ENCODE results near the gene ZNF428.

The ZNF428 gene

DNA sequence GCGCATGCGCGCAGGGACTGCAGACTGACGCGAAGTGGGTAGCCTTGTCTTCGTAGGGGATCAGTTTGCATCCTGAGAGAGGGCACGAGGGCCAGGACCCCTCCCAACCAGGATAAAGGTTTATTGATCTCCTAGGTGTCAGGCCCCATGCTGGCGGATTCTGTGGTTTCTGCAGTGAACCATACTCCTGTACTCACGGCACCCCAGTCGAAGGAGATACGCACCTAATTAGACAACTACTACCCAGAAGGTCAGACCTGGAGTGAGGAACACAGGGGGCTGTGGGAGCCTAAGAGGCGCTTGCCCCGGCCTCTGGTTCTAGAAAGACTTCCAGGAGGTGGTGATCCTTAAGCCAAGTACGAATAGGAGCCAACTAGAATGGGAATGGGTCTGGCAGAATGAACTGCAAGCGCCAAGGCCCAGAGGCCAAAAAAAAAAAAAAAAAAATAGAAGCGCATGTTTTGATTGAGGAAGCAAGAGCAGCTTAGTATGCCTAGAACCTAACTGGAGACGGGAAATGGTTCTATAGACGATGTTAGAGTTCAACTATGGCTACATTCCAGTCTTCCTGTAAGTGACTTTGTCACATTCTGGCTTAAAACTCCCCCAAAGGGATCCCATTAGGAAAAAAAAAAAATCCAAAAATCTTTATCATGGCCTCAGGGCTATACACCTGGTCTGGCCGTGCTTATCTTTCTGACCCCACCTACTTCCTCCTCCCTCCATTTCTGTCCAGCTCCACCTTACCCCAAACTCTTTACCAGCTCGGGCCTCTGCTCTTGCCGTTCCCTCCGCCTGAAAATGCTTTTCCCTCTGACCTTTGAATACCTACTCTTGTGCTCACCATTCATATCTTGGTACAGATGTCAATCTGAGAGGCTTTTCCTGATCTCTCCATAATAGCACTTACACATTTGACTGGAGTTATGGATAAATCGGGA lies 902 bp upstream of the ZNF428 start:
- TF ChIP-seq, protein P1, sequence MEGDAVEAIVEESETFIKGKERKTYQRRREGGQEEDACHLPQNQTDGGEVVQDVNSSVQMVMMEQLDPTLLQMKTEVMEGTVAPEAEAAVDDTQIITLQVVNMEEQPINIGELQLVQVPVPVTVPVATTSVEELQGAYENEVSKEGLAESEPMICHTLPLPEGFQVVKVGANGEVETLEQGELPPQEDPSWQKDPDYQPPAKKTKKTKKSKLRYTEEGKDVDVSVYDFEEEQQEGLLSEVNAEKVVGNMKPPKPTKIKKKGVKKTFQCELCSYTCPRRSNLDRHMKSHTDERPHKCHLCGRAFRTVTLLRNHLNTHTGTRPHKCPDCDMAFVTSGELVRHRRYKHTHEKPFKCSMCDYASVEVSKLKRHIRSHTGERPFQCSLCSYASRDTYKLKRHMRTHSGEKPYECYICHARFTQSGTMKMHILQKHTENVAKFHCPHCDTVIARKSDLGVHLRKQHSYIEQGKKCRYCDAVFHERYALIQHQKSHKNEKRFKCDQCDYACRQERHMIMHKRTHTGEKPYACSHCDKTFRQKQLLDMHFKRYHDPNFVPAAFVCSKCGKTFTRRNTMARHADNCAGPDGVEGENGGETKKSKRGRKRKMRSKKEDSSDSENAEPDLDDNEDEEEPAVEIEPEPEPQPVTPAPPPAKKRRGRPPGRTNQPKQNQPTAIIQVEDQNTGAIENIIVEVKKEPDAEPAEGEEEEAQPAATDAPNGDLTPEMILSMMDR (IDR thresholded peaks at IDR 0.05; ENCODE audit: low read depth, low read length): no peak
- no peak for DNase-seq (ENCODE audit: low read depth in 2 of 2)
- peak overlapping the region; percentile 83 to 85 for H3K4me3 ChIP-seq (replicated peaks in 1 of 2; ENCODE audit: low read depth in 2 of 2, low read length in 2 of 2)

DNA sequence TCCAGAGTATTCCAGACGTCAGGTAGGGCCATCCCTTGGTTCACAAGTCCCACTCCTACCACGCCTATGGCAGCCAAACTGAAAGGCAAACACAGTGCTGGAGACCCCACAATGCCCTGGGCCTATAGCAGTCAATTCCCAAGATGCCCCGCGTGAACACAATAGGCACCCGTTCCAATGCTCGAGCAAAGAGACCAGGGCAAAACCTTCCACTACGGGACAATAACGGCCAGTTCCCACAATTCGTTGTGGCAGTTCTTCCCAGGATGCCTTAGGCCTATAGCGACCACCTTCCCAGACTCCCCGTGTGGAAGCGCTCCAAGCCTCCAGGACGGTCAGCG lies 538 bp downstream of the ZNF428 start:
- H3K4me3 ChIP-seq (replicated peaks in 1 of 2; ENCODE audit: low read depth in 2 of 2, low read length in 2 of 2): peak overlapping the region; percentile 83 to 85
- no peak for DNase-seq (ENCODE audit: low read depth in 2 of 2)
- TF ChIP-seq, protein P1 (IDR thresholded peaks at IDR 0.05; ENCODE audit: low read depth, low read length): no peak

DNA sequence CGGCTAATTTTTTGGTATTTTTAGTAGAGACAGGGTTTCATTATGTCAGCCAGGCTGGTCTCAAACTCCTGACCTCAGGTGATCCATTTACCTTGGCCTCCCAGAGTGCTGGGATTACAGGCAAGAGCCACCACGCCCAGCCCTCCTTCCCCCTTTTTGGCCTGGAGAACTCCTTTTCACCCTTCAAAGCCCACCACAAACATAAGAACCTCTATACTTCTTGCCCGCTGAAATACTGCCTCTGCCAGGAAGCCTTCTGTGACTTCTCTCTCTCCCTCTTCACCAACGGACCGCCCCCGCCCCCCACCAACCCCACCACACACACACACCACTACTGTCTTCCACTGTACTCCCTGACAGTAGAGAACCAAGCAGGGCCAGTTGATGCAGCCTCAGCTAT lies 2.5 kb downstream of the ZNF428 start:
- TF ChIP-seq, protein P1 (IDR thresholded peaks at IDR 0.05; ENCODE audit: low read depth, low read length): no peak
- DNase-seq (ENCODE audit: low read depth in 2 of 2): no peak
- H3K4me3 ChIP-seq (replicated peaks in 1 of 2; ENCODE audit: low read depth in 2 of 2, low read length in 2 of 2): no peak overlapping the region

DNA sequence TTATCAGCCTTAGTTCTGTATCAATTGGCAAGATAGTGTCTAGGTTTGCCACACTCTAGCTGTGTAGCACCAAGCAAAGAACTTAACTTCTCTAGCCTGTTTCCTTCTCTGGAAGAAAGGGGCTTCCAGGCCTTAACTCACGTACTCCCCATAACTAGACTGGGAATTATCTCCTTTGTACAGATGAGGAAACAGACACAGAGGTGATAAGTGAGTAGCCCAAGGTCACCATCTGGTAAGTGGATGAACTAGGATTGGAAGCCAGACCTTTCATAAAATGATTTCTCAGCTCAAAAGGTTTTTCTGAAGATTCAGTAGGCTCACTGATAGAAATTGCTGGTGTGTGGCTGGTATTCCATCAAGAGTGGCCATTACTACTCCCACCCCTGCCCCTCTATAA lies 3.1 kb downstream of the ZNF428 start:
- DNase-seq (ENCODE audit: low read depth in 2 of 2): no peak
- H3K4me3 ChIP-seq (replicated peaks in 1 of 2; ENCODE audit: low read depth in 2 of 2, low read length in 2 of 2): no peak overlapping the region
- TF ChIP-seq, protein P1 (IDR thresholded peaks at IDR 0.05; ENCODE audit: low read depth, low read length): no peak

DNA sequence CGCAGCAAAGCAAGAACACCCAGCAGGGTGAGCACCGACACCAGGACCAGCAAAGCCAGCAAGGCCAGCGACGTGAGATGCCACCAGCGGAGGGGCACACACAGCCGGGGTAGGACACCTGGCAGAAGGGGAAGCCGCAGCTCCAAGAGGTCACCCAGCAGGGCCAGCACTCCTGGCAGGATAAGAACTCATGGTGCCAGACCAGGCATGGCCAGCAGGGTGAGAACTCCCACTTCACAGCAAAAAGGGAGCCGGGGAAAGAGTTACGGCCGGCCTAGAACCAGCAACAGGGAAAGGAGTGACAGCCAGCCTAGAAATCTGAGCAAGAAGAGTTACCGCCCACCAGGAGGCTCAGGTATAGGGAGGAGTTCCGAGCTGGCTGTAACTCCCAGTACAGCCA lies 7.1 kb downstream of the ZNF428 start:
- no peak for DNase-seq (ENCODE audit: low read depth in 2 of 2)
- H3K4me3 ChIP-seq (replicated peaks in 1 of 2; ENCODE audit: low read depth in 2 of 2, low read length in 2 of 2): no peak overlapping the region
- TF ChIP-seq, protein P1 (IDR thresholded peaks at IDR 0.05; ENCODE audit: low read depth, low read length): no peak

DNA sequence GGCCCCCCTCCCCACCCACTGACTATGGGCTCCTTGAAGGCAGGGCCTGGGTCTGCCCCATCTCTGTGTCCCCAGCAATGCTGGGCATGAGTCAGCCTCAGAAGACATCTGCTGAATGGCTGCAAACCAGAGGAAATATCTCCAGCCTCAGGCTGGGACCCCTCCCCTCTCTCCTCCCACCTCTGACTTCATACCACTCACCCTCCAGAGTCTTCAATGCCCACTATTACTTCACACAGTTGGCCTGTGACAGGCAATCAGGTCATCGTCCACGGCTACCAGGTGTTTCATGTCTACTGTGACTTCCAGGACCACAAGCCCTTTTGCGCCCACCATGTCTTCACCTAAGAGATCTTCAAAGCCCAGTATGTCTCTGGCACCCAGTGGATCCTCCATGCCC lies 7.6 kb downstream of the ZNF428 start, which contains the start of gene SRRM5:
Gene SRRM5 (plus strand): TSS at position 301 of the 400 bp plus-strand sequence. CDS start 34 bp downstream, at position 335.
- TF ChIP-seq, protein P1 (IDR thresholded peaks at IDR 0.05; ENCODE audit: low read depth, low read length): no peak
- no peak within 1 kb of the TSS for H3K4me3 ChIP-seq (replicated peaks in 1 of 2; ENCODE audit: low read depth in 2 of 2, low read length in 2 of 2)
- DNase-seq (ENCODE audit: low read depth in 2 of 2): no peak
